GM12801 (cell line): ENCODE measurements around the gene SMOC1.

Source experiments
- TF ChIP-seq, protein P1 (sequence below): IDR thresholded peaks from one replicate; pipeline ENCODE4 v1.5.1; 2011; ENCODE audit warnings: control low read depth; ENCODE audit not compliant: insufficient read length; ENCODE audit errors: extremely low read depth

Gene SMOC1

DNA sequence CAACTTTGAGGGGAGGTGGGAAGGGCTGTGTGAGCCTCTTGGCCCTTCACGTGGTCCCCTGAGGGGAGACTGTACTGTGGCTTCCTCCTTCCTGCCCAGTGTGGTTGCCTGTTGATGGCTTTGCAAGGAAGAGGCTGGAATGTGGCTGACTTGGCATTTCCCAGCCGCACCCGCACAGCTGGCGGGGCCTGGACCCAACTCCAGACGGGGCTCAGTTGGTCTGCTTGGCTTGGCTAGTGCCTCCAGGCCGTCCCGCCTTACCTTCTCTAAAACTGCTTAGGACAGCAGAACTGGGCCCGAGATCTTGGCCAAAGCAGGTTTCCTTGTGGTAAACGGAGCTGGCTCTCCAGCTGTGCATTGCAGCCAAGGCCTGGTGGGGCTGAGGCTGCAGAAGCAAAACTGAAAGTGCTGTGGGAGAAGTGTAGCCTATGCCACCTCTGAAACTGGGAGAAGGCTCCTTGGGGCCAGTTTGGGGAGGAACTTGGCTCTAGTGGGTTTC lies 139.5 kb downstream of the SMOC1 start:
- TF ChIP-seq, protein P1, sequence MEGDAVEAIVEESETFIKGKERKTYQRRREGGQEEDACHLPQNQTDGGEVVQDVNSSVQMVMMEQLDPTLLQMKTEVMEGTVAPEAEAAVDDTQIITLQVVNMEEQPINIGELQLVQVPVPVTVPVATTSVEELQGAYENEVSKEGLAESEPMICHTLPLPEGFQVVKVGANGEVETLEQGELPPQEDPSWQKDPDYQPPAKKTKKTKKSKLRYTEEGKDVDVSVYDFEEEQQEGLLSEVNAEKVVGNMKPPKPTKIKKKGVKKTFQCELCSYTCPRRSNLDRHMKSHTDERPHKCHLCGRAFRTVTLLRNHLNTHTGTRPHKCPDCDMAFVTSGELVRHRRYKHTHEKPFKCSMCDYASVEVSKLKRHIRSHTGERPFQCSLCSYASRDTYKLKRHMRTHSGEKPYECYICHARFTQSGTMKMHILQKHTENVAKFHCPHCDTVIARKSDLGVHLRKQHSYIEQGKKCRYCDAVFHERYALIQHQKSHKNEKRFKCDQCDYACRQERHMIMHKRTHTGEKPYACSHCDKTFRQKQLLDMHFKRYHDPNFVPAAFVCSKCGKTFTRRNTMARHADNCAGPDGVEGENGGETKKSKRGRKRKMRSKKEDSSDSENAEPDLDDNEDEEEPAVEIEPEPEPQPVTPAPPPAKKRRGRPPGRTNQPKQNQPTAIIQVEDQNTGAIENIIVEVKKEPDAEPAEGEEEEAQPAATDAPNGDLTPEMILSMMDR = no peak

DNA sequence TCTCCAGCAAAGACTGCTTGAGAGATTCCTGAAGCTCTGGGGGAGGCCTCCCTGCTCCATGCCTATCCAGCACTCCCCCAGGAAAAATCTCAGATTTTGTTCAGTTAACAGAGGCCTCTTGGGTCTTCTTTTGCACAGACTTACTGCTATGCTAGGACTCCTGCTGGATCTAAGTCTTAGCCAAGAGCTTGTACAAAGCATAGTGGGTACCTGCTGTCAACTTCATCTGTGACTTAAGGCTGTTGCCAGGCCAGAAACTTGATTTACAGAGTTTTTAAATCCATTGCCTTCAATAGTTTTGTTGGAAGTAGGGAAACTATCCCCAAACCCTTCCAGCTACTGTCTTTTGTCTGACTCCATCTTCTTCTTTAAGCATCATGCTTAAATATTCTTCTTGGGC lies 140.5 kb downstream of the SMOC1 start:
- TF ChIP-seq, protein P1 = no peak

DNA sequence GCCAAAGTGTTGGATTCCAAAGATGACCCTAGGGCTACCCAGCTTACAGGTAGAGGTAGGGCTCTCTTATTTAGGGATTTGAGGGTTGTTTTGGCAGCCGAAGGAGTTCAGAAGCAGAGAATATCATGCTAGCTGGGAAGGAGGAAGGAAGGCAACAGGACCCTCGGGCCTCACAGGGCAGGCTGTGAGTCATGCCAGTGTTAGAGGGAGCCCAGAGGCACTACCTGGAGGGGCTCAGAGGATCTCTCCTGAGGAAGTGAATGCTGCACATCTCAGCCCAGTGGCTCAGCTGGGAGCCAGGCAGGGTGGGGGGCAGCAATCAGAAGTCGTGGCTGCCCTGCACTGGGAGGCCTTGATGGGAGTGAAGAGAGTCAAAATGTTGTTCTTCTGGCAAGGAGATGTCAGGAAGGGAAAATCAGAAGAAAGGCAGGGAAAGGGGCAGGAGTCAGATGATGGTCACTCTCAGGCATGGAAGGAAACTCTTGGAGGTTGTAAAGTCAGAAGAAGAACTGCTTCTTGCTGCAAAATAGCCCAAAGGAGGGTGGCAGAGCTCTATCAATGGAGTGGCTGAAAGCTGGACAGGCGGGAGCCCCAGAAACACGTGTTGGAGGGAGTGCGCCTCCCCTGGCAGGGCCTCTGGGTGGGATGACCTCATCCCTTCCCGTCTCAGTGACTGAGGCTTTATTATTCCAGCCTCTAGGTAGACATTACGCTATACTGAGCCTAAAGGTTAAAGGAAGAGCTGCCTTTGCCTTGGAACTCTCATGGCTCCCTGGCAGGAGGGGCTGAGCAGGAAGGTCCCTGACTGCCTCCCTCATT lies 141.3 kb downstream of the SMOC1 start:
- TF ChIP-seq, protein P1 = no peak

DNA sequence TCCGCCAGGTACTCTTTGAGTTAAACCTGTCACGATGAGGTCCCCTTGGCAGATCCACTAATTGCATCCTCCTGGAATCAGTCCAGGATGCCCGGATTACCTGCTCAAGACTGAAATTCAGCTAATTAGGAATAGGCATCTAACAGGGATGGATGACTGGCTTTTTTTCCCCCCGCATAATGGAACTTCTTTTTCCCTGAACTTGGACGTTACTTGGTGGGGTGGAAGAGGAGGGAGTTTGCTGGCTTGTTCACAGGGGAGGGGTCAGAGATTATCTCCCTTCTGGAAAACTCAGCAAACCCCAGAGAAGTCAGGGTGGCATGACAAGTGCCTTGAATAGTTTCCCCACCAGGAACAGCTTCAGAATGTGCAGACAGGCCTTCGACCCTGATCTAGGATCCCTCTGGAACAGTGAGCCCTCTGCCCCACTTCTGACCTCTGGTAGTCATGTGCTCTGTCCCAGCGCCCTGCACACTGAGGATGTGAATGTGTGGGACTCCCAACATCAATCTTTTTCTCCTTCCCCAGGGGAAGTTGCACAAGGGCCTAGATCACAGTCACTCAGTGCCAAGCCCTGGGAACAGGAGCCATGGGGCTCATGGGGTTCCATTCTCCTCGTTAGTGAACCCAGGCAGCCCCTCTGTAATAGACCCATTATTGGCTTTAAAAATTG lies 142.5 kb downstream of the SMOC1 start:
- TF ChIP-seq, protein P1 = no peak

DNA sequence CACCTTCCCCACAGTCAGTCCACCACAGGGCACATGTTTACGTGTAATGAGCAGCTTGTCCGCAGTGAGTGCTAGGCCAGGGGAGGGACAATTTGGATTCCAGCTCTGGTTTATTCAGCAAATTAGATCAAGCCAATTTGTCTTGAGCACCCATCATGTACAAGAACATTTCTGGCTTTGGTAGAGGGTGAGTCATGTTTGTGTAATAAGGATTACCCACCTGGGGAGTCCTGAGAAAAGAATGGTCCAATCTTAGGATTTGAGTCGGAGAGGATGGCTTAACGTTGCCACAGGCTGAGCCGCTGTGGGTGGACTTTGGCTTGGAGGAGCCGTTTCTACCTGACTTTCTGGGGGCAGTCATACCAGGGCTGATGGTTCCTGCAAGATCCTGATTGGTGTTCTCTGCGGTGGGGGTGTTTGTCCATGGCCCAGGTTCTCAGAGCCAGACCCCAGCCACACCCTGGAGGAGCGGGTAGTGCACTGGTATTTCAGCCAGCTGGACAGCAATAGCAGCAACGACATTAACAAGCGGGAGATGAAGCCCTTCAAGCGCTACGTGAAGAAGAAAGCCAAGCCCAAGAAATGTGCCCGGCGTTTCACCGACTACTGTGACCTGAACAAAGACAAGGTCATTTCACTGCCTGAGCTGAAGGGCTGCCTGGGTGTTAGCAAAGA lies 143.7 kb downstream of the SMOC1 start:
- TF ChIP-seq, protein P1 = no peak

- TF ChIP-seq, protein P1 = no peak
Measured at GRCh38 chr14:70023871-70024270, 144.7 kb downstream of the SMOC1 start.

- TF ChIP-seq, protein P1 = no peak
Measured at GRCh38 chr14:70027785-70028428, 148.7 kb downstream of the SMOC1 start.
